HepG2 (cell line): ENCODE results near the gene OSBPL3. TPM values are rescaled to one million over a fixed set of nuclear protein-coding genes. Genes with fewer than 3 reads are reported as not detected.

Experiments used
- ATAC-seq: fragments of 200-7000 bp; cut with Tn5 transposase; 3 replicates; pipeline ENCODE4 v1.9.1; 2020; ENCODE audit warnings: mild to moderate bottlenecking, moderate library complexity
- BruUV-seq: library from RNA; stranded (reverse); fragments of 400-500 nt; replicated peaks from 2 replicates; lab custom pipeline; 2021; lab: Mats Ljungman, UMichigan
- CTCF ChIA-PET: fragments of 300-600 bp; formaldehyde crosslinking; extraction: SDS; loops from one replicate; lab custom pipeline; 2021; ENCODE audit warnings: low total read pairs, inconsistent platforms, low intra/inter-chr PET ratio; lab: Yijun Ruan, JAX
- POLR2A ChIA-PET: fragments of 350-600 bp; sonication (Branson Sonifier 250); formaldehyde crosslinking; loops from one replicate; lab custom pipeline; 2020; ENCODE audit warnings: antibody characterized with exemption, inconsistent platforms; lab: Yijun Ruan, JAX
- DNase-seq: peaks from one replicate; pipeline ENCODE4 v3.0.0-alpha.2; 2015; ENCODE audit warnings: low spot score
- FAIRE-seq: peaks from 3 replicates; lab custom pipeline; 2011; peaks lifted over from hg19 to GRCh38; lab: Jason Lieb, UNC
- H2AFZ ChIP-seq: one replicate; pipeline ENCODE4 v1.6.1; 2011; ENCODE audit warnings: low read length, inconsistent platforms
- H3K27ac ChIP-seq: fragments of 300-600 bp; 3 replicates; pipeline ENCODE4 v1.8.0; 2011; ENCODE audit warnings: mixed run types, mild to moderate bottlenecking, mixed read lengths, low read length, inconsistent platforms; ENCODE audit not compliant: insufficient read depth; ENCODE audit errors: extremely low read length
- H3K27me3 ChIP-seq, 2 experiments: fragments of 200-600 bp in 1 of 2; 2 replicates in 1 of 2; 3 replicates in 1 of 2; pipeline versions ENCODE4 v1.6.0 to v1.8.0; 2011; ENCODE audit warnings: low read length in 2 of 2, mild to moderate bottlenecking in 2 of 2, moderate library complexity in 2 of 2, inconsistent platforms in 1 of 2; ENCODE audit not compliant: insufficient read depth in 2 of 2, control insufficient read depth in 1 of 2
- H3K36me3 ChIP-seq, 2 experiments: fragments of 200-600 bp in 1 of 2; replicated peaks in 1 of 2; 2 replicates in 1 of 2; 3 replicates in 1 of 2; pipeline versions ENCODE4 v1.5.1 to v1.8.0; 2011; ENCODE audit warnings: low read length in 2 of 2, inconsistent platforms in 1 of 2; ENCODE audit not compliant: insufficient read depth in 2 of 2, control insufficient read depth in 1 of 2
- H3K4me1 ChIP-seq: 2 replicates; pipeline ENCODE4 v1.5.1; 2012; ENCODE audit warnings: low read length, inconsistent platforms; ENCODE audit not compliant: insufficient read depth
- H3K4me2 ChIP-seq: 2 replicates; pipeline ENCODE4 v1.6.0; 2011; ENCODE audit warnings: low read depth, low read length, inconsistent platforms
- H3K4me3 ChIP-seq, 3 experiments: fragments of 200-600 bp in 1 of 3; sonication (generic), shearing (Covaris generic) in 1 of 3; replicated peaks in 1 of 3; 2 replicates each; pipeline ENCODE4 v1.5.1; 2011 to 2016; ENCODE audit warnings: low read length in 3 of 3, inconsistent platforms in 2 of 3, low read depth in 2 of 3, mild to moderate bottlenecking in 2 of 3, control low read depth in 1 of 3, mixed read lengths in 1 of 3; ENCODE audit not compliant: insufficient read depth in 1 of 3
- H3K79me2 ChIP-seq: one replicate; pipeline ENCODE4 v1.6.1; 2011; ENCODE audit warnings: low read length, inconsistent platforms; ENCODE audit not compliant: insufficient read depth
- H3K9ac ChIP-seq: 2 replicates; pipeline ENCODE4 v1.6.0; 2011; ENCODE audit warnings: mild to moderate bottlenecking, low read depth, low read length, inconsistent platforms; ENCODE audit not compliant: insufficient read depth
- H3K9me3 ChIP-seq: 2 replicates; pipeline ENCODE4 v1.5.1; 2012; ENCODE audit warnings: mild to moderate bottlenecking, low read length
- H4K20me1 ChIP-seq: 2 replicates; pipeline ENCODE4 v1.6.0; 2011; ENCODE audit warnings: inconsistent platforms, mild to moderate bottlenecking, low read length, moderate library complexity; ENCODE audit not compliant: insufficient read depth
- ELF1 ChIP-seq: sonication (generic); formaldehyde crosslinking; IDR thresholded peaks from 2 replicates; pipeline ENCODE4 v1.4.0; 2020; ENCODE audit warnings: missing genetic modification reagents
- IKZF4 ChIP-seq: sonication (generic); formaldehyde crosslinking; IDR thresholded peaks from 2 replicates; pipeline ENCODE4 v1.5.1; 2020; ENCODE audit warnings: borderline replicate concordance, mild to moderate bottlenecking, low read depth, missing genetic modification reagents; ENCODE audit errors: not compliant biosample characterization
- NFE2L2 ChIP-seq: fragments of 150-350 bp; IDR thresholded peaks from 2 replicates; pipeline ENCODE4 v1.6.1; 2014; ENCODE audit warnings: low read length
- PCBP1 ChIP-seq: fragments of 200-400 bp; formaldehyde crosslinking; IDR thresholded peaks from 2 replicates; pipeline ENCODE4 v1.6.1; 2017; ENCODE audit warnings: mild to moderate bottlenecking, low read depth, low read length, borderline replicate concordance
- ZNF121 ChIP-seq: sonication (generic); formaldehyde crosslinking; IDR thresholded peaks from 2 replicates; pipeline ENCODE4 v1.5.0; 2020; ENCODE audit warnings: mild to moderate bottlenecking, missing genetic modification reagents
- ZNF549 ChIP-seq: sonication (generic); formaldehyde crosslinking; IDR thresholded peaks from 2 replicates; pipeline ENCODE4 v1.5.0; 2020; ENCODE audit warnings: missing genetic modification reagents
- ZSCAN21 ChIP-seq: sonication (generic); formaldehyde crosslinking; IDR thresholded peaks from 2 replicates; pipeline ENCODE4 v1.8.0; 2022; ENCODE audit warnings: mild to moderate bottlenecking, missing genetic modification reagents, moderate library complexity, borderline replicate concordance
- ZSCAN29 ChIP-seq: sonication (generic); formaldehyde crosslinking; conservative IDR thresholded peaks from 2 replicates; pipeline ENCODE4 v1.4.0; 2020; ENCODE audit warnings: mild to moderate bottlenecking, missing genetic modification reagents
- WGBS: methylation state at CpG from one replicate; pipeline ENCODE4 v1.1.6; 2017; ENCODE audit warnings: low lambda C conversion rate; 5-methylcytosine and 5-hydroxymethylcytosine counted together
- in situ Hi-C: cut with HindIII; loops from 2 replicates; pipeline ENCODE4 v1.10.0; 2017; ENCODE audit warnings: low pct_unique_long_range_greater_than_20kb; ENCODE audit not compliant: extremely low pct_ligation_motif_present
- intact Hi-C: fragments of 100-400 bp; cut with micrococcal nuclease; formaldehyde crosslinking; loops from one replicate; pipeline ENCODE4 v1.10.0; 2022; ENCODE audit not compliant: unreplicated experiment
- polyA plus RNA-seq, 8 experiments: library from polyadenylated mRNA; depleted of rRNA in 3 of 8; stranded (reverse) in 7 of 8; unstranded in 1 of 8; fragments of >200 nt; fragmentation: Illumina TruSeq in 4 of 8; extraction: Trizol in 4 of 8; gene quantifications; 2 replicates each; pipeline versions ENCODE4 v1.2.1 to v1.2.3, GENCODE V29; 2011 to 2016; ENCODE audit warnings: low read depth in 4 of 8, missing spikeins in 1 of 8, mixed read lengths in 1 of 8; ENCODE audit not compliant: insufficient read depth in 1 of 8
- total RNA-seq, 5 experiments: library from RNA; depleted of rRNA; stranded (reverse); fragments of >200 nt; fragmentation: Illumina TruSeq; extraction: Trizol; gene quantifications; 2 replicates each; pipeline ENCODE4 v1.2.3, GENCODE V29; 2016; ENCODE audit warnings: low read depth in 1 of 5
- TF ChIP-seq, protein P1 (sequence below): sonication (generic); formaldehyde crosslinking; IDR thresholded peaks from one replicate; pipeline ENCODE4 v1.5.1; 2020; ENCODE audit warnings: mild to moderate bottlenecking, missing genetic modification reagents; ENCODE audit errors: not compliant biosample characterization
- TF ChIP-seq, protein P2 (sequence below): sonication (generic); formaldehyde crosslinking; IDR thresholded peaks from 2 replicates; pipeline ENCODE4 v1.4.0; 2020; ENCODE audit warnings: missing genetic modification reagents
- TF ChIP-seq, protein P3 (sequence below): sonication (generic); formaldehyde crosslinking; IDR thresholded peaks from 2 replicates; pipeline ENCODE4 v1.4.0; 2020; ENCODE audit warnings: low read depth, missing genetic modification reagents

OSBPL3 gene
- total and polyA plus RNA-seq, 2 of the 13 experiments (the other 11 are each of a cell fraction or from before 2014, with no cell fraction given) = 8.8 to 28.9 TPM

DNA sequence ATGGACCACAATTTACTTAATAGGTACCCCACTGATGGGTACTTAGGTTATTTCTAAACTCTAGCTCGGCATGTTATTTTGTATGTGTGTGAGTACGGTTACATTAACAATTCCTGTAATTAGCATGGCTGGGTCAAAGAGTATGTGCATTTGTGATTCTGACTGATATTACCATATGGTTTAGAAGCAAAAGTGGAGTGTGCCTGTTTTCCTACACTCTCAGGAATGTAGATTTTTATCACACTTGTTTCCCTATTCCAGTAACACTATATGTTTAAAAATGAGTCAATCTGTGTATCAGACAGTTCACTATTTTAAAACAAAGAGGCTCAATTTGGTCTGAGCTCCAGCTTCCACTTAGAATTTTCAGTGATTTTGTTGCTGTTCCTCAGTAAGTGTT lies 178.1 kb downstream of the OSBPL3 start:
- no peak overlapping the region for H3K9ac ChIP-seq
- ChIA-PET CTCF (no interaction called here), POLR2A (no interaction called here)
- WGBS = 91% methylated on average over 2 of the region's 2 CpGs
- no peak overlapping the region for H3K27ac ChIP-seq
- no peaks in the 10 kb centered on the region for H3K9me3 ChIP-seq
- intact Hi-C loops = no loop called here
- FAIRE-seq (no peak), ATAC-seq (no peak), DNase-seq (no peak)
- H2AFZ ChIP-seq = no peak overlapping the region
- BruUV-seq = no TSS peak
- no peaks in the 10 kb centered on the region for H3K79me2 ChIP-seq
- H3K4me1 ChIP-seq = peaks cover 2% of the 10 kb centered on the region
- in situ Hi-C loops = no loop called here
- H4K20me1 ChIP-seq = no peaks in the 10 kb centered on the region
- no peak overlapping the region for H3K4me2 ChIP-seq
- no peaks in the 10 kb centered on the region for H3K27me3 ChIP-seq
- no peak overlapping the region for H3K4me3 ChIP-seq
- H3K36me3 ChIP-seq = peaks cover 4 to 21% of the 10 kb centered on the region in 2 experiments; a peak in 4 of 5 replicates
- no peak for TF ChIP-seq PCBP1
- no peak for TF ChIP-seq IKZF4
- no peak for TF ChIP-seq ZSCAN21 (CRISPR knock-in tag)
- no peak for TF ChIP-seq ZNF549
- TF ChIP-seq, protein P1, sequence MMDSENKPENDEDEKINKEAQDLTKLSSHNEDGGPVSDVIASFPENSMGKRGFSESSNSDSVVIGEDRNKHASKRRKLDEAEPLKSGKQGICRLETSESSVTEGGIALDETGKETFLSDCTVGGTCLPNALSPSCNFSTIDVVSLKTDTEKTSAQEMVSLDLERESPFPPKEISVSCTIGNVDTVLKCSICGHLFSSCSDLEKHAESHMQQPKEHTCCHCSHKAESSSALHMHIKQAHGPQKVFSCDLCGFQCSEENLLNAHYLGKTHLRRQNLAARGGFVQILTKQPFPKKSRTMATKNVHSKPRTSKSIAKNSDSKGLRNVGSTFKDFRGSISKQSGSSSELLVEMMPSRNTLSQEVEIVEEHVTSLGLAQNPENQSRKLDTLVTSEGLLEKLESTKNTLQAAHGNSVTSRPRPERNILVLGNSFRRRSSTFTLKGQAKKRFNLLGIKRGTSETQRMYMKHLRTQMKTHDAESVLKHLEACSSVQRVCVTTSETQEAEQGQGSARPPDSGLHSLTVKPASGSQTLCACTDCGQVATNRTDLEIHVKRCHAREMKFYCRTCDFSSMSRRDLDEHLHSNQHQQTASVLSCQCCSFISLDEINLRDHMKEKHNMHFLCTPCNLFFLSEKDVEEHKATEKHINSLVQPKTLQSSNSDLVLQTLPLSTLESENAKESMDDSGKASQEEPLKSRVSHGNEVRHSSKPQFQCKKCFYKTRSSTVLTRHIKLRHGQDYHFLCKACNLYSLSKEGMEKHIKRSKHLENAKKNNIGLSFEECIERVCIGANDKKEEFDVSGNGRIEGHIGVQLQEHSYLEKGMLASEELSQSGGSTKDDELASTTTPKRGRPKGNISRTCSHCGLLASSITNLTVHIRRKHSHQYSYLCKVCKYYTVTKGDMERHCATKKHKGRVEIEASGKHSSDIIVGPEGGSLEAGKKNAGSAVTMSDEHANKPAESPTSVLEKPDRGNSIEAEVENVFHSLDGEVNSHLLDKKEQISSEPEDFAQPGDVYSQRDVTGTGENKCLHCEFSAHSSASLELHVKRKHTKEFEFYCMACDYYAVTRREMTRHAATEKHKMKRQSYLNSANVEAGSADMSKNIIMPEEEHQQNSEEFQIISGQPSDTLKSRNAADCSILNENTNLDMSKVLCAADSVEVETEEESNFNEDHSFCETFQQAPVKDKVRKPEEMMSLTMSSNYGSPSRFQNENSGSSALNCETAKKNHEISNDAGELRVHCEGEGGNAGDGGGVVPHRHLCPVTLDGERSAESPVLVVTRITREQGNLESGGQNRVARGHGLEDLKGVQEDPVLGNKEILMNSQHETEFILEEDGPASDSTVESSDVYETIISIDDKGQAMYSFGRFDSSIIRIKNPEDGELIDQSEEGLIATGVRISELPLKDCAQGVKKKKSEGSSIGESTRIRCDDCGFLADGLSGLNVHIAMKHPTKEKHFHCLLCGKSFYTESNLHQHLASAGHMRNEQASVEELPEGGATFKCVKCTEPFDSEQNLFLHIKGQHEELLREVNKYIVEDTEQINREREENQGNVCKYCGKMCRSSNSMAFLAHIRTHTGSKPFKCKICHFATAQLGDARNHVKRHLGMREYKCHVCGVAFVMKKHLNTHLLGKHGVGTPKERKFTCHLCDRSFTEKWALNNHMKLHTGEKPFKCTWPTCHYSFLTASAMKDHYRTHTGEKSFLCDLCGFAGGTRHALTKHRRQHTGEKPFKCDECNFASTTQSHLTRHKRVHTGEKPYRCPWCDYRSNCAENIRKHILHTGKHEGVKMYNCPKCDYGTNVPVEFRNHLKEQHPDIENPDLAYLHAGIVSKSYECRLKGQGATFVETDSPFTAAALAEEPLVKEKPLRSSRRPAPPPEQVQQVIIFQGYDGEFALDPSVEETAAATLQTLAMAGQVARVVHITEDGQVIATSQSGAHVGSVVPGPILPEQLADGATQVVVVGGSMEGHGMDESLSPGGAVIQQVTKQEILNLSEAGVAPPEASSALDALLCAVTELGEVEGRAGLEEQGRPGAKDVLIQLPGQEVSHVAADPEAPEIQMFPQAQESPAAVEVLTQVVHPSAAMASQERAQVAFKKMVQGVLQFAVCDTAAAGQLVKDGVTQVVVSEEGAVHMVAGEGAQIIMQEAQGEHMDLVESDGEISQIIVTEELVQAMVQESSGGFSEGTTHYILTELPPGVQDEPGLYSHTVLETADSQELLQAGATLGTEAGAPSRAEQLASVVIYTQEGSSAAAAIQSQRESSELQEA (CRISPR knock-in tag) = no peak
- TF ChIP-seq, protein P2, sequence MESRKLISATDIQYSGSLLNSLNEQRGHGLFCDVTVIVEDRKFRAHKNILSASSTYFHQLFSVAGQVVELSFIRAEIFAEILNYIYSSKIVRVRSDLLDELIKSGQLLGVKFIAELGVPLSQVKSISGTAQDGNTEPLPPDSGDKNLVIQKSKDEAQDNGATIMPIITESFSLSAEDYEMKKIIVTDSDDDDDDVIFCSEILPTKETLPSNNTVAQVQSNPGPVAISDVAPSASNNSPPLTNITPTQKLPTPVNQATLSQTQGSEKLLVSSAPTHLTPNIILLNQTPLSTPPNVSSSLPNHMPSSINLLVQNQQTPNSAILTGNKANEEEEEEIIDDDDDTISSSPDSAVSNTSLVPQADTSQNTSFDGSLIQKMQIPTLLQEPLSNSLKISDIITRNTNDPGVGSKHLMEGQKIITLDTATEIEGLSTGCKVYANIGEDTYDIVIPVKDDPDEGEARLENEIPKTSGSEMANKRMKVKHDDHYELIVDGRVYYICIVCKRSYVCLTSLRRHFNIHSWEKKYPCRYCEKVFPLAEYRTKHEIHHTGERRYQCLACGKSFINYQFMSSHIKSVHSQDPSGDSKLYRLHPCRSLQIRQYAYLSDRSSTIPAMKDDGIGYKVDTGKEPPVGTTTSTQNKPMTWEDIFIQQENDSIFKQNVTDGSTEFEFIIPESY = no peak
- no peak for TF ChIP-seq ZNF121 (CRISPR knock-in tag)
- TF ChIP-seq, protein P3, sequence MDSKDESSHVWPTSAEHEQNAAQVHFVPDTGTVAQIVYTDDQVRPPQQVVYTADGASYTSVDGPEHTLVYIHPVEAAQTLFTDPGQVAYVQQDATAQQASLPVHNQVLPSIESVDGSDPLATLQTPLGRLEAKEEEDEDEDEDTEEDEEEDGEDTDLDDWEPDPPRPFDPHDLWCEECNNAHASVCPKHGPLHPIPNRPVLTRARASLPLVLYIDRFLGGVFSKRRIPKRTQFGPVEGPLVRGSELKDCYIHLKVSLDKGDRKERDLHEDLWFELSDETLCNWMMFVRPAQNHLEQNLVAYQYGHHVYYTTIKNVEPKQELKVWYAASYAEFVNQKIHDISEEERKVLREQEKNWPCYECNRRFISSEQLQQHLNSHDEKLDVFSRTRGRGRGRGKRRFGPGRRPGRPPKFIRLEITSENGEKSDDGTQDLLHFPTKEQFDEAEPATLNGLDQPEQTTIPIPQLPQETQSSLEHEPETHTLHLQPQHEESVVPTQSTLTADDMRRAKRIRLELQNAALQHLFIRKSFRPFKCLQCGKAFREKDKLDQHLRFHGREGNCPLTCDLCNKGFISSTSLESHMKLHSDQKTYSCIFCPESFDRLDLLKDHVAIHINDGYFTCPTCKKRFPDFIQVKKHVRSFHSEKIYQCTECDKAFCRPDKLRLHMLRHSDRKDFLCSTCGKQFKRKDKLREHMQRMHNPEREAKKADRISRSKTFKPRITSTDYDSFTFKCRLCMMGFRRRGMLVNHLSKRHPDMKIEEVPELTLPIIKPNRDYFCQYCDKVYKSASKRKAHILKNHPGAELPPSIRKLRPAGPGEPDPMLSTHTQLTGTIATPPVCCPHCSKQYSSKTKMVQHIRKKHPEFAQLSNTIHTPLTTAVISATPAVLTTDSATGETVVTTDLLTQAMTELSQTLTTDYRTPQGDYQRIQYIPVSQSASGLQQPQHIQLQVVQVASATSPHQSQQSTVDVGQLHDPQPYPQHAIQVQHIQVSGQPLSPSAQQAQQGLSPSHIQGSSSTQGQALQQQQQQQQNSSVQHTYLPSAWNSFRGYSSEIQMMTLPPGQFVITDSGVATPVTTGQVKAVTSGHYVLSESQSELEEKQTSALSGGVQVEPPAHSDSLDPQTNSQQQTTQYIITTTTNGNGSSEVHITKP = no peak
- no peak for TF ChIP-seq NFE2L2
- no peak for TF ChIP-seq ZSCAN29 (CRISPR knock-in tag)
- TF ChIP-seq ELF1 (CRISPR knock-in tag) = no peak
